HG03469 (cell line): Measurements from ENCODE around the gene TMEM184B.

Source experiments
- ATAC-seq: cut with Tn5 transposase; IDR thresholded peaks from one replicate; pipeline ENCODE4 v1.9.1; 2021; ENCODE audit warnings: mild to moderate bottlenecking, moderate library complexity, moderate number of reproducible peaks; ENCODE audit not compliant: unreplicated experiment

The TMEM184B gene

DNA sequence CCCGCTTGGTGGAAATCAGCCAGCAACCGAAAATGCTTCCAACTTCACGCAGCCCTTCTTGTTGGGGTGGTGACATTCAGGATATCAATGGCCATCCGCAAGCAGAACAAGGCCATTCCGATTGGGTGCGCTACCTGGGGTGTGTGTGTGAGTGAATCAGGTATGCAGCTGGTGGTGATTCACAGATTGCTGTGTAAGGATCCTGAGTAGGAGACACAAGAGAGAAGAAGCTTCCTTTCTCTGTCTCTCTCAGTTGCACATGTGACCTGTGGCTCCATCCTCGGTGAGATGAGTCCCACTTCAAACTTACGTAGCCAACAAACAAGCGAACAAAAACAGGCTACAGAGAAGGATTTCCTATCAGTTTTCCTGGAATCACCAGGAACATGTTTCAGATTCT is 9.6 kb upstream of the TMEM184B start:
- no peak for ATAC-seq

DNA sequence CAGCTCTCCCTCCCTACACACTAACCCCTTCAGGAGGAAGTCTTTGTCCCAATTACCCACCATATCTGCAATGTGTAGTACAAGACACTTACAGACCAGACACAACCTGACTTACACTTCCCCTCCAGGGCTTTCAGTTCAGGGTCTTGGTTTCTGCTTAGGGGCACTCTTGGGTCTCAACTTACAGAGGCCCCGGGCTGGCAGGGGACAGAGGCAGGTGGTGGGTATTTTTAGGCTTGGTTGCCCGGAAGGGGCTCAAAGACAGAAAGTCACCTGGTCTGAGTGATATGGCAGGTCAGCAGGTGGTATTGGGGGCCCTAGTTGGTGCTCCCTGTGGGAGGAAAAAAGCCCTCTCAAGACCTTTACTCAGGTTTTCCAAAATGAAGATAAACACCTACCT is 3.4 kb upstream of the TMEM184B start:
- no peak for ATAC-seq

DNA sequence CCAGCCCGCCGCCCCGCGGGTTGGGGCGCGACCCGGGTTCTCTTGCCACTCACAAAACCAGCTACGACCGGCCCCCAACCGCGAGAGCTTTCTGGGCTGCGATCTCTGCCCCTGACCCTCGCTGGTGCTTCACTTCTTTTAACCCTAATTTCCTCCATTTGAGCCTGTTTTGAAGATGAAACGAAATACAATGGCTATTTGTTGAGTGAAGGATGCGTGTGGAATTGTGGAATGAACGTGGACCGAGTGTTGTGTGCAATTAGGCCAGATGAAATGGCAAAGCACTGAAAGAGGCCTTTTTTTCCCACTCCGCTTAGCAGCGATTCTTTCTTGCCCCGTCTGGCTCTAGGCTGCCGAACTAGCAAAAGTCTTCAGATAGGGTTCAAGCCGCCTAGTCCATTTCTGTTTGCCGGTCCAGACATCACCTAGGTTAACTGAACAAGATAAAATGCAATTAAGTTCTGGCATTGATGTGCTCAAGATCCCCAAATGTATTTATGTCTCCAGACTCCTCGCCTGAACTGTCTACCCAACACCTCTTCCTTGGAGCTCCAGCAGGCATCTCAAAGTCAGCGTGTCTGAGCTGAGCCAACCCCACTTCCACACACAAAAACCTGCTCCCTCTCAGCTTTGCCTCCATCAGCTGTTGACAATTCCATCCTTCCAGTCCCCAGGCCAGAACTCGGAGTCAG is 471 bp upstream of the TMEM184B start:
- no peak for ATAC-seq

DNA sequence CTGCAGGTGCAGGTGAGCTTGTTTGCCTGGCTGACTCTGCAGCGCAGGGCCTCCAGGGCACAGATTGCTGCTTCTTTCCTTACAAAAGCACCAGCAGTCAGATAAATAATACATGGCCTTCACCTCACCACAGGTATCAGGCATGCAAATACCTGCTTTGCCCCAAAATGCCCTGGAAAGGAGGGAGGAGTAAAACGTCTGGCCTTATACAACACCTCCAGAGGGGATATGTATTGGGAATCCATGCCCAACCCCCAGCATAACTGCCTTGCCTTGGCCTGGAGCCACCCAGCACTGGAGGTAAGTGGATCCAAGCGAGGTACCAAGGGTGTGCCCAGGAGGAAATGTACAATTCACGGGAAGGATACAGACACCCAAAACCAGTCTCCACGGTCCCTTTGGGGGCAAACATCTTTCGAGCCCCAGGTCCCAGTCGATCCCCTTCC is 860 bp downstream of the TMEM184B start:
- no peak for ATAC-seq

- ATAC-seq, result no peak
Measured at GRCh38 chr22:38271101-38271500, 1.7 kb downstream of the TMEM184B start.

GRCh38 chr22:38270091-38270992 is 2.5 kb downstream of the TMEM184B start:
- ATAC-seq, result no peak

DNA sequence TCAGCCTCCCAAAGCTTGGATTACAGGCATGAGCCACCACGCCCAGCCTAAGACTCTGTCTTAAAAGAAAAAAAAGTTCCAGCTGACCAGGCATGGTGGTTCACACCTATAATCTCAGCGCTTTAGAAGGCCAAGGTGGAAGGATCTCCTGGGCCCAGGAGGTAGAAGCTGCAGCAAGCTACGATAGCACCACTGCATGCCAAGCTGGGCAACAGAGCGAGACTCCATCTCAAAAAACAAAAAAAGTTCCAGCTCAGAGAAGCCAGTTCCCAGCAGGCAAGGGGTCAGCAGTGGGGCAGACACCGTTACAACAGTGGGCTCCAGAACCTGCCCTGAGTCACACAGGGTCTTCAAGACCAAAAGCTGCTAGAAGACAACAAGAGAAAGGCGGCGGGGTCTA is 3.3 kb downstream of the TMEM184B start:
- ATAC-seq, result no peak

DNA sequence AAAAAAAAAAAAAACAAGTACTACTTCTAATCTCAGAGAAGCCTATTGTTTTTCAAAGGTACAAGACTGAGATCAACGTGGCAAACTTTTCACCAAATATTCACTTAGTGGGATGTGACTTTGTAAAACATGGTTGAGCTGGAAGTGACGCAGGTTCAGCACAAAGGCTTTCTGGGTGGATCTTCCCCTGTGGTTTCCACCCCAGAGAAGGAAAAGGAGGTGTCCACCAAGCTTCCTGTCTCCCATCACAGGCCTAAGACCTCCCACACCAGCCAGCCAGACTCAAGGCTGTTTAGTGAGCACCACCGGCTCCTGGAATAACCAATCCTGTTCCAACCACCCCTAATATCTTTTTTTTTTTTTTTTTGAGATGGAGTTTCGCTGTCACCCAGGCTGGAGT is 5.7 kb downstream of the TMEM184B start:
- no peak for ATAC-seq

- no peak for ATAC-seq
Measured at GRCh38 chr22:38266120-38266519, 6.7 kb downstream of the TMEM184B start.

DNA sequence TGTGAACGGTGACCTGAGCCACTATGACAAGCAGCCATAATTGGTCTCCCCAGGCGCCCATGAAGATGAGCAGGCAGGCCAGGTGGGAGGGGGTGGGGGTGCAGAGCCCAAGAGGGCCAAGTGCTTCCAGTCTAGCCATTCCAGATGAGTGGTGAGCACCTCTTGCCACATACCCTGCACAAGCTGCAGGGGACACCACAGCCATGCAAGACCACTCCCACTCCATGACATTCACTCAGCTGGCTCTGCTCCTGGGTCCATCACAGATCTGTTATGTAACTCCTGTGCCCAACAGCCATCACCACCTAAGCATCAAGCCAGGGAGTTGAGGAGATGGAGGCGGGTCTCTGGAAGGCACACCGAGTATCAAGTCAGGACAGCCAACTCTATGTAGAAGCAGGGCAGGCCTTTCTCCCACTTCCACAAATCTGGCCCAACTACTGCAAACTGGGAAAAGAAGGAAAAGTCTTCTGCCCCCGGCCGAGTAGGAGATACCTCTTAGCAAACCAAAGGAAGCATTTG is 8.4 kb downstream of the TMEM184B start:
- no peak for ATAC-seq

DNA sequence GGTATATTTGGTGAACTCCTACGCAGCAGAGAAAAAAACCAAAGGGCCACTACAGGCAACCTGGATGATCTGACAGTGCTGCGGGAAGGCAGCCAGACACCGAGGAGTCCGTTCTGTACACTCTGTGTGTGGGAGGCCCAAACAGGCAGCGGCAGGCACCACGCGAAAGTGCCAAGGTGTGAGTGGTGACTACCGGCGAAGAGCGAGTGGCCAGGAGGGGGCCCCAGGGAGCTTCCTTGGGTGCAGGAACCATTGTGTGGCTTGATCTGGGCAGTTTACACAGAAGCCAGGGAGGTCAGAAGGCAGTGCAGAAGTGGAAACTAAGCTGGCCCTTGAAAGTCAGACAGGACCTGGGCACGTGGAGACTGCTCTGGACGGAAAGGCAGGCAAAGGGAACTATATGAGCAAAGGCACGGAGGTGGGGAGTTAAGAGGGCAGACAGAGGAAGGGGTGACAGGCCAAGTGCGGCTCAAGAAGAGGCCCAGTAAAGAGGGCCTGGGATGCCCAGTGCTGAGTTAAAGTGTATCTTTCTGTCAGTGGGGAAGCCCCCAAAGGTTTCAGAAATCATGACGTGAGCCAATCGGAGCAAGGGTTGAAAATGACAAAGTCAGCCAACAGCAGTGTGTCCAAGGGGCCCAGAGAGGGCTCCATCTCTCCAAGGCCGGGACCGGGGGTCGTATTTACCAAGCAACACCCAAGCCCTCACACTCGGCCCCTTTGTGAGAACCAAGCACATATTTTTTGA is 10.6 kb downstream of the TMEM184B start:
- no peak for ATAC-seq

DNA sequence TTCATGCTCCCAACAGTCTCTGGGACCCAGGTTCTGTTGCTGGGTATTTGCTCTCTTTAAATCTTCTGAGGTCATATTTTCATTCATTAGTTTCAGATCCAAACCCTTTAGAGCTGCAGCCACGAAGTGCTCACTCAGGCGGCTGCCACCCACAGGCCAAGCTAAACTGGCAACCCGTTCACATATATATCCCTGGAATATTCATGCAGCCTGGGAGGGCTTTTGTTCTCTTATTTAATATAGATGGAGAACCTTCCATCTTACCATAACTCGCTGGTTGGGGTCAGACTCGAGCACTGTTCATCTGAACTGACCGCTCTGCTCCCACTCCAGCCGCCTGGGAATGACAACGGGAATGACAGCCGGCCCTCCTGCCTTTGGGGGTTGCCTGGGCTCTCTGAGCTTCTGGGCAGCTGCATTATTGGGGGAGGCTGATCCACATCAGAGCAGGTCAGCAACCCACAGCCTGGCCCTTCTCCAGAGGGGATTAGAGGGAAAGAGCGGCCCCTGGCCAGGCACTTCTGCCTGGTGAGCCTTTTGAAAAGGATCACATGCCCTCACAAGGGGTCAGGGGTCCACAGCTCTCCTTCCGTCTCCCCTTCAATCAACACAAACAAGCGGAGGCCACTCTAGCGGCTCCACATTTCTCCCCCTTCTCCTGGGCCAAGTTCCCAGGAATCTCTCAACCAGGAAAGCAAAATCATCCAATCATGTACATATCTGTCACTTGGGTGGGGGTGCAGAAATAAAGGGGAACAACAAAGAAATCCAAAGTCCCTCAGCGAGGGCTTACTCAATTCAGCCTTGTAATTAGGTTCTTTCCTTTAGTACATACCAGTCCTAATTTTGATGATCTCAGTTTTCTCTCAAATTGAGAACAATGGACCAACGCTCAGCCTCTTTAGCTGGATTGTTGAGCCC is 11.8 kb downstream of the TMEM184B start:
- ATAC-seq, result no peak

- no peak for ATAC-seq
Measured at GRCh38 chr22:38259370-38259769, 13.4 kb downstream of the TMEM184B start.

GRCh38 chr22:38258895-38259294 is 13.9 kb downstream of the TMEM184B start:
- no peak for ATAC-seq

- no peak for ATAC-seq
Measured at GRCh38 chr22:38257650-38258250, 15.1 kb downstream of the TMEM184B start.

DNA sequence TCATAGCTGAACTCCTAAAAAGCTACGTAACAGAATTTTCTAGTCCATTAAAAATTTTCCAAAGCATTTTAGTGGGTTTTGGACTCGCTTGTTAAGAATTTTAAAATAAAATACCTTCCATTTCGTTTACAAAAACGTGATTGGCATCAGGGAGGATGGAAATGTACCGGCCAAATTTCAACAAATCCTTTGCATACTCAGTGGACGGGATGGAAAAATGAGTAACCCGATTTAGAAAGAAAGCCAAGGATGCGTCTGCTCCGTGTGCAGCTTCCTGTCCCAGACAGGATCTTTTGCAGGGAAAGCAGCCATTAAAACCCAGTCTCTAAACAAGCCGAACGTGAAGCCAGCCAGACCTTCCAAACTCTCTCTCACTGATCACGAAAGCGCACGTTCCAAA is 15.6 kb downstream of the TMEM184B start:
- ATAC-seq, result no peak

- ATAC-seq, result no peak
Measured at GRCh38 chr22:38255697-38256096, 17.1 kb downstream of the TMEM184B start.

- no peak for ATAC-seq
Measured at GRCh38 chr22:38251341-38251692, 21.5 kb downstream of the TMEM184B start.

- no peak for ATAC-seq
Measured at GRCh38 chr22:38250643-38251340, 22.0 kb downstream of the TMEM184B start.
